Glomerular endothelial cell (primary cell): ENCODE measurements around the gene ANKMY1. TPM values are rescaled to one million over a fixed set of nuclear protein-coding genes. Genes with fewer than 3 reads are reported as not detected.

Experiments used
- DNase-seq: peaks from one replicate; pipeline ENCODE4 v3.0.0-alpha.2; 2011; ENCODE audit warnings: low read depth, low spot score; ENCODE audit errors: extremely low read depth
- total RNA-seq: library from RNA; depleted of rRNA; stranded (reverse); fragments of >200 nt; gene quantifications from 2 replicates; pipeline ENCODE4 v1.2.3, GENCODE V29; 2015

The ANKMY1 gene
- total RNA-seq, 1 donor from 2014 or later = 8.3 TPM

DNA sequence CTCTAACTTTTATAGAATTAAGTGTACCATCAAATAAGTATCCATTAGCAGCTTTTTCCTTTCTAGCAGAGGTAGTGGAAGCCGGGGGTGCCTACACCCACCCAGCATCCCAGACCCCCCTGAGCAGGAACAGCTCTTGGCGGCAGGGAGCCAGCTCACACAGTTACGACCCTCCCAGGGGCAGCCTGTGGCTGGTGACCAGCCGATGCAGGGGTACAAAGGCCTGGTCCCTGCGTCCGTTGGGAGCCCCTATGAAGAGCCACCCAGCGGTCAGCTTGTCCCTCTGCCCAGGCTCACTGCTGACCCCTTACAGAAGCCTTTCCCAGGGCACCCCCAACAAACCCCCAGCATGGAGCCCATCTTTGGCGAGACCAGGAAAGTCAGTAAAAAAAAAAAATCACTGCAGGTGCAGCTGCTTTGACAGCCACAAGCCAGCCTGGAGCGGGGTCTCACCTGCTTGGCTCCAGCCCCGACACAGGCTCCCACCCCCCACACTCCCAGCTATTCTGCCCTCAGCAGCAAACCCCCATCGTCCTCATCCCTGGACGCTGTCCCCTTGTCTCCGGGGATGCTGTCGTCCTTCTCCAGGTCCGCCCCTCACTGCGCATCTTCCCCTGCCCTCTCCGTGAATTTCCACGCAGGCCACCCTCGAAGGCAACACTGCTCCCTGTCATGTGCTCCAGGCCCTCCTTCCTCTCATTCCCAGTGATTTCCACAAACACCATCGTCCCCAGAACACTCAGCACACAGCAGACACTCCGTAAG is 79.3 kb downstream of the ANKMY1 start:
- DNase-seq = no peak

DNA sequence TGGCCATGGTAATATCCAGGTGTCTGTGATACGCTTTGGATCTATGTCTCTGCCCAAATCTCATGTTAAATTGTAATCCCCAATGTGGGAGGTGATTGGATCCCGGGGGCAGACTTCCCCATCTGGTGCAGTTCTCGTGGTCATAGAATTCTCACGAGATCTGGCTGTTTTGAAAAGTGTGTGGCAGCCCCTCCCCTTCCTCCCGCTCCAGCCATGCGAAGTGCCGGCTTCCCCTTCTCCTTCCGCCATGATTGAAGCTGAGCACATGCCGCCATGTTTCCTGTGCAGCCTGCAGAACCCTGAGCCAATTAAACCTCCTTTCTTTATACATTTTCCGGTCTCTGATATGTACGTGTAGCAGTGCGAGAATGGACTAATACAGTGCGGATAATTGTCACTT is 79.9 kb downstream of the ANKMY1 start:
- DNase-seq = no peak

DNA sequence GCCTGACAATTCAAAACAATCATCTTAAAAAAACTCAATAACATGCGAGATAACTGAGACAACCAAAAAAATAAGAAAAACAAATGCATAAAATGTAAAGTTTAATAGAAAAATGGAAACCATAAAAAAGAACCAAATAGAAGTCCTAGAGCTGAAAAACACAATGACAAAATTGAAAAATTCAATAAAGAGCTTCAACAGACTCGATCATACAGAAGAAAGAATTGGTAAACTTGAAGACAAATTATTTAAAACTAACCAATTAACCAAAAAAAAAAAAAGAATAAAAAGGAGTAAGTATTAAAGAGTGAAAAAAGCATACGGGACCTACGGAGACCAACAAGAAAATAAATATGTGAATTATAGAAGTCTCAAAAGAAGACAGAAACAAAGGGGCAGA is 84.6 kb downstream of the ANKMY1 start:
- no peak for DNase-seq

DNA sequence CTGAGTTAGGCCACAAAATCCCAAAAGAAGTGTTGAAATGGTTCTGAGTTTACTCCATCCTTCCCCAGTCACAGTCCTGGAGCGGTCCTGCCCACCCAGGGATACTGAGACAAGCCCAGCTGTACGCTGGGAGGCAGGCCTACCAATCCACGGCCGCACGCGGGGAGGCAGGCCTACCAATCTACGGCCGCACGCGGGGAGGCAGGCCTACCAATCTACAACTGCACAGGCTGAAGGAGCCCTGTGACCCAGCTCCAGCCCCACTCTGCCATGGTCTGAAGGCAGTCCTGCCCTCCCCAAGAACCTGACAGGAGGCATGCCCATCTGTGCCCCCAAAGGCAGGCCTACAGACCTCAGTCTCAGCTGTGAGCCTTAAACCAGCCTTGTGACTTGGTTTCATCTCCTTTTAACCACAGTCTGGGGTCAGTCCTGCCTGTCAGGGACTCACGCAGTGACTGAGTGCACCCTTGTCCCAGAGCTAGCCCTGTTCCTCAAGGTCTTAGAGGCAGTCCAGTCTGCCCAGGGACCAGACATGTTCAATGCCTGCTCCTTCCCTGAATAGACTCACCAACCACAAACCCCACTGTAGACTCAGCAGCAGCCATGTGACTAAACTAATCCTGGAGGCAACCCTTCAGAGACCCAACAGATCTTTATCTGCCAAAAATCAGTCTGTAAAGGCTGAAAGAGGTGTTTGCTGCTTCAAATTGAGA is 85.6 kb downstream of the ANKMY1 start:
- DNase-seq = no peak

DNA sequence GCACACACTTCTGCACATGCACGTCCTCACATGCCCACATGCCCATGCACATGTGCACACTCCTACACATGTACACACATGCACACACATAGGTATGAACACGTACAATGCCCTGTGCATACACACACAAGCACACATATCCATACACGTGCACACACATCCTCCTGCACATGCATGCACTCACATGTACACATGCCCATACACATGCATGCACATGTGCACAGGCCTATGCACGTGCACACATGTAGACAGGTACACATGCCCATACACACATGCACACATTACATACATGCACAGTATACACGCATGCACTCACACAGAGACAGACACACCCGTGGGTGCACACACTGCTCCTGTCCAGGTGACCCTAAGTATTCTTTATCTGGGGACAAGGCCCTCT is 88.0 kb downstream of the ANKMY1 start:
- DNase-seq = no peak

DNA sequence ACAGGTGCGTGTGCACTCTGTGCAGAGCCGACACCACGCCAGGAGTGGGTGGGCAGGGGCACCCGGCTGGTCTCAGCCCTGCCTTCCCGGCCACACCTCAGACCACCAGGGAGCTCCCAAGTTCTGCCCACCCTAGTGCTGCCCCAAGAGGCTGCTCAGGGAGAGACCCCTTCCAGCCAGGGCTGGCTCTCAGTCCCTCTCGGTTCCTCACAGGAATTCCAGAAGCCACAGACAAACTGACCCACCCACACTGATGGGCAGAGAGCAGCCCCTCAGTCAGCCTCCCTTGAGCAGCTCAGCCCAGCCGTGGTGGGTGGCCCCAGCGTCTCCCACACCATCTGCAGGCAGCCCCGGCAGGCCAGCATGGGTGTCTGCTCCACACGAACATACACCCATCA is 88.5 kb downstream of the ANKMY1 start:
- no peak for DNase-seq

DNA sequence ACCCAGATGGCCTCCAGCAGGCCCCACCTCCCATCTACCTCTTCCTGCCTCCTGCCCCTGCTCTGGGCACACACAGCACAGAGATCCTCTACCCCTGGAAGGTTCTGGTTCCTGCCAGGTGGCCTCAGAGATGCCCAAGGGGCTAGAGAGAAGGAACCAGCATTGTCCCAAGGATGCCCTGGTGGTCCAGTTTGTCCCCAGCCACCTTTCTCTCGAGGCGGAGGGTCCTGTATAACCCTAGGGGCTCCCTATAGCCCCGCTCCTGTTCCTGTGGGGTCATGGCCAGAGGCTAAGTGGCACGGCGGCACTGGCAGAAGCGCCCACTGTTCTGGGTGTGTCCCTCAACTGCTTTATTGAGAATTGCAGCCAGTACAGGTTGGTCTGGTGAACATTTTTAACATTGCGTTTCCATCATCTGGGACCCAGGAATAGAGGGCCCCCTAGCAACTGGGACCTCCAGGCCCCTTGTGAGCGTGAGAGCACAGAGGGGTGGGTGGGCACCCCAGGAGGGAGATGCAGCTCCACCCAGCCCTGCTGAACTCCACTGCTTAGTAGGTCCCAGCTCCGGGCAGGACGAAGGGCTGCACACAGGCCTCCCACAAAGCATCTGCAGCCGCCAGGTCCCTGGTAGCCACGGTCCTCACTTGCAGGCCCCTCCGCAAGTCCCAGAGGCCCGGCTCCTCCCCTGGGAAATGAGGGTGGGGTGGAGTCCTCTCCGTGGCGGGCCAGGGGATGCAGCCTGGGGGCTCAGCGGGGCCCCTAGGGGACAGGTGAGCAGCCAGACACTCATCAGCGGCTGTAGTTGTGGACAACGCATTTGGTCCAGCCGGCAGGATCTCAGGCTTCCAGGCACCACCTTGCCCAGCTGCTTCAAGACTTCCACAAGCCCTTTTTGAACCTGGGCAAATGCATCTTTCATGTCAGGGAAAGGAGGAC is 89.2 kb downstream of the ANKMY1 start:
- no peak for DNase-seq

DNA sequence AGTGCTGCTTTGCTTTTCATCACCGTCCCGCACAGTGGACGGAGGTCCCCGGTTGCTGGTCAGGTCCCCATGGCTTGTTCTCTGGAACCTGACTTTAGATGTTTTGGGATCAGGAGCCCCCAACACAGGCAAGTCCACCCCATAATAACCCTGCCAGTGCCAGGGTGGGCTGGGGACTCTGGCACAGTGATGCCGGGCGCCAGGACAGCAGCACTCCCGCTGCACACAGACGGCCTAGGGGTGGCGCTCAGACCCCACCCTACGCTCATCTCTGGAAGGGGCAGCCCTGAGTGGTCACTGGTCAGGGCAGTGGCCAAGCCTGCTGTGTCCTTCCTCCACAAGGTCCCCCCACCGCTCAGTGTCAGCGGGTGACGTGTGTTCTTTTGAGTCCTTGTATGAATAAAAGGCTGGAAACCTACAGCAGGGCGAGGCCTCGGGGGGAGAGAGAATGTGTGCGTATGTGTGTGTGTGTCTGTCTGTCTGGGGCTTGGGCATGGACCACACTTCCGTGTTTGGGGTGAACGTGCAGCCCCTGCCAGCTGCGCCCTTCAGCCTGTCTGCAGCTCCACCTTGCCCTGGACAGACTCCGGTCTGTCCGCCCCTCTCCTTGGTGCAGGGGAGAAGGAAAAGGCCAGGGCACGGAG is 90.0 kb downstream of the ANKMY1 start:
- DNase-seq = no peak

DNA sequence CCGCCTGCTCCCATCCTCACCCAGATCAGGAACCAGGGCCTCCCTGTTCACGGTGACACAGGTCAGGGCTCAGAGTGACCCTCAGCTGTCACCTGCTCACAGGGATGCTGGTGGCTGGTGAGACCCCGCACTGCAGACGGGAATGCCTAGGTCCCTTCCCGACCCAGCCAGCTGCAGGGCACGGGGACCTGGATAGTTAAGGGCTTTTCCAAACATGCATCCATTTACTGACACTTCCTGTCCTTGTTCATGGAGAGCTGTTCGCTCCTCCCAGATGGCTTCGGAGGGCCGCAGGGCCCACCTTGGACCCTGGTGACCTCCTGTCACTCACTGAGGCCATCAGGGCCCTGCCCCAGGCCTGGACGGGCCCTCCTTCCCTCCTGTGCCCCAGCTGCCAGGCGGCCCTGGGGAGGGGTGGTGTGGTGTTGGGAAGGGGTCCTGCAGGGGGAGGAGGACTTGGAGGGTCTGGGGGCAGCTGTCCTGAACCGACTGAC is 90.6 kb downstream of the ANKMY1 start:
- no peak for DNase-seq

DNA sequence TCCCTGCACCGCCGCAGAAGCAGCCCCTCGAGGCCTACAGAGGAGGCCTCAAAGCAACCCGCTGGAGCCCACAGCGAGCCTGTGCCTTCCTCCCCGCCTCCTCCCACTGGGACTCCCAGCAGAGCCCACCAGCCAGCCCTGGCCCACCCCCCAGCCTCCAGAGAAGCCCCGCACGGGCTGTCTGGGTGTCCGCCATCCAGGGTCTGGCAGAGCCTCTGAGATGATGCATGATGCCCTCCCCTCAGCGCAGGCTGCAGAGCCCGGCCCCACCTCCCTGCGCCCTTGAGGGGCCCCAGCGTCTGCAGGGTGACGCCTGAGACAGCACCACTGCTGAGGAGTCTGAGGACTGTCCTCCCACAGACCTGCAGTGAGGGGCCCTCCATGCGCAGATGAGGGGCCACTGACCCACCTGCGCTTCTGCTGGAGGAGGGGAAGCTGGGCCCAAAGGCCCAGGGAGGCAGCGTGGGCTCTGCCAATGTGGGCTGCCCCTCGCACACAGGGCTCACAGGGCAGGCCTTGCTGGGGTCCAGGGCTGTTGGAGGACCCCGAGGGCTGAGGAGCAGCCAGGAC is 91.1 kb downstream of the ANKMY1 start:
- no peak for DNase-seq

DNA sequence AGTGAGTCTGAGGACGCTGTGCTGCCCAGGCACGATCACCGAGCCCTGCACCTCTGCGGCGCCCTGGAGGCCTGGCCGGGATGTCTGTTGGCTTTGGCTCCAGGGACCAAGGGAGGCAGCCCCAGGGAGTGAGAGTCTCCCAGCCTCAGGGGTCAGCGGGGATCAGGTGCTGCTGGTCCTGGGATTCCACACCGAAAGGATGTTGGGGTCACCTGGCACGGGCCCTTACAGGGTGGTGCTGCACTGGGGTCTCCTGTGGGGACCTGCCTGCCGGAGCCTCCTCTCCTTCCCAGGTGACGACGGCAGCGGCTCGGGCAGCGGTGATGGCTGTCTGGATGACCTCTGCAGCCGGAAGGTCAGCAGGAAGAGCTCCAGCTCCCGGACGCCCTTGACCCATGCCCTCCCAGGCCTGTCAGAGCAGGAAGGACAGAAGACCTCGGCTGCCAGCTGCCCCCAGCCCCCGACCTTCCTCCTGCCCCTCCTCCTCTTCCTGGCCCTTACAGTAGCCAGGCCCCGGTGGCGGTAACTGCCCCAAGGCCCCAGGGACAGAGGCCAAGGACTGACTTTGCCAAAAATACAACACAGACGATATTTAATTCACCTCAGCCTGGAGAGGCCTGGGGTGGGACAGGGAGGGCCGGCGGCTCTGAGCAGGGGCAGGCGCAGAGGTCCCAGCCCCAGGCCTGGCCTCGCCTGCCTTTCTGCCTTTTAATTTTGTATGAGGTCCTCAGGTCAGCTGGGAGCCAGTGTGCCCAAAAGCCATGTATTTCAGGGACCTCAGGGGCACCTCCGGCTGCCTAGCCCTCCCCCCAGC is 91.8 kb downstream of the ANKMY1 start:
- DNase-seq = no peak

DNA sequence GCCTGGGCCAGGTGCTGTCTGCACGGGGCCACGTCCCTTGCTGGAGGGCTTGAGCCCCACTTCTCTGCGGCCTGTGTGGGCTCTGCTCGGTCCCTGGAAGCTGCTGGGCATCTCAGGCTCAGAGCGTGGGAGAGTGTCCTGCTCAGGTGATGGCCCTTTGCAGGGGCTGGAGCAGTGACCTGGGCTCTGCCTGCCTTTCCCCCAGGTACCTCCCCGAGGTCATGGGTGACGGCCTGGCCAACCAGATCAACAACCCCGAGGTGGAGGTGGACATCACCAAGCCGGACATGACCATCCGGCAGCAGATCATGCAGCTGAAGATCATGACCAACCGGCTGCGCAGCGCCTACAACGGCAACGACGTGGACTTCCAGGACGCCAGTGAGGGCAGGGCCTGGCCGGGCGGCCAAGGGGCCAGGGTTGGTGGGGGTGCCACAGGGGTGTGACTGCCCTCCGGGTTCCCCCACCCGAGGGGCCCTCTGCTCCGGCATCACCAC is 92.5 kb downstream of the ANKMY1 start:
- DNase-seq = no peak

DNA sequence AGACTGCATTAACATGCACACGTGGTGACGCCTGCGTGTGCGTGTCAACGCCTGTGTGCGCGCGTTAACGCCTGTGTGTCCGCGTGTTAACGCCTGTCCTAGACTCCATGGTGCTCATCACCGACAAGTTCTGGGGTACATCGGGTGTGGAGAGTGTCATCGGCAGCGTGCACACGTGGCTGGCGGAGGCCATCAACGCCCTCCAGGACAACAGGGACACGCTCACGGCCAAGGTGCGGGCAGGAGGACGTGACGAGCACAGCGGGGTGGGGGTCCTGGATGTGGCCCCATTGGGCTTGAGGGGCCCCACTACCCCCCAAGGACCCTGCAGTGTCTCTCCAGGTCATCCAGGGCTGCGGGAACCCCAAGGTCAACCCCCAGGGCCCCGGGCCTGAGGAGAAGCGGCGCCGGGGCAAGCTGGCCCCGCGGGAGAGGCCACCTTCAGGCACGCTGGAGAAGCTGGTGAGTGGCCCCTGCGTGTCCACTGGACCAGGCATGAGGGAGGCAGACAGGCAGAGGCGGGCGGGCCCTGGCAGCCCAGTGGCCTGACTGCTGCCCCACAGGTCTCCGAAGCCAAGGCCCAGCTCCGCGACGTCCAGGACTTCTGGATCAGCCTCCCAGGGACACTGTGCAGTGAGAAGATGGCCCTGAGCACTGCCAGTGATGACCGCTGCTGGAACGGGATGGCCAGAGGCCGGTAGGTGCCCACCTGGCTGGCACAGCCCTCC is 93.1 kb downstream of the ANKMY1 start:
- no peak for DNase-seq

DNA sequence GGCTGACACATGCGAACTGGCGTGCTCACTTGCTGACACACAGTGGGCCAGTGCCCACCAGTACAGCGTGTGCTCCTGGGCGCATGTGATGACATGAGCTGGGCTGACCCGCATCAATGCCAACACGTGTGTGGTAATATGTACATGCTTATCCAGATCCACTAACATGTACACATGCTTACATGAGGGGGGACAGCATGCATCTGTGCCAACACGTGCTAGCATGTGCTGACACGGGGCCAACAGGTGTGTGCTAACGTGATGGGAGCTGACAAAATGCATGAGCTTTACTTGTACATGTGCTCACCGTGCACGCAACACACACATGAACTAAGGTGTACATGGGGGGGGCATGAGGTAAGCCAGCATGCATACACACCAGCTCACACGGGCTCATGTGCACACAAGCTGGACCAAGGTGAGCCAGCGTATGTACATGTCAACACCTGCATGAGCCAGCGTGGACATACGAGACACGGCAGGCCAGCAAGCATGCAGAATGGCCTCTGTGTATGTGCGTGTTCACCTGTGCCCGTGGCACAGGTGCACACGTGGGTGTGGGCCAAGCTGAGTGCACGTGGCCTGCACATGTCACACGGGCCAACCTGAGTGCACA is 93.8 kb downstream of the ANKMY1 start:
- DNase-seq = no peak

DNA sequence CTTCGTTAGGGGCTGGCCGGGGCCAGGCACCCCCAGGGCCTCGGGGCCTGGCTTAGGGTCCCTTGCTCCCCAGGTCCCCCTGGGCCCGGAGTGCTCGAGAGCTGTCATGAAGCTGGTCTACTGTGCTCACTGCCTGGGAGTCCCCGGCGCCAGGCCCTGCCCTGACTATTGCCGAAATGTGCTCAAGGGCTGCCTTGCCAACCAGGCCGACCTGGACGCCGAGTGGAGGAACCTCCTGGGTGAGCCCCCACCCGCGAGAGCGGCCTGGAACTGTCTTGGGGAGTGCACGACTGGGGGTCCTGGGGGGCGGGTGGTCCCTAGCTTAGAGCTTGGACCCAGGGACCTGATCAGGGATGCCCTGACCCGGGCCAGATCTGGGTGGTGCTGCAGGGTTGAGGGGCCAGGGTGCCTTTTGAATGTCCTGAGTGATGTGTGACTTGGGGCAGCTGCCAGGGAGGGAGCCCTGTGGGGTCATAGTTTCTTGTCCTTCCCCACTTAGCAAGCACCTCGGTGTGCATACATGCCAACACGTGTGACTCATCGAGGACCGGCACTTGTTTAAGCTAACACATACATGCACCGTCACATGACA is 94.4 kb downstream of the ANKMY1 start:
- no peak for DNase-seq

DNA sequence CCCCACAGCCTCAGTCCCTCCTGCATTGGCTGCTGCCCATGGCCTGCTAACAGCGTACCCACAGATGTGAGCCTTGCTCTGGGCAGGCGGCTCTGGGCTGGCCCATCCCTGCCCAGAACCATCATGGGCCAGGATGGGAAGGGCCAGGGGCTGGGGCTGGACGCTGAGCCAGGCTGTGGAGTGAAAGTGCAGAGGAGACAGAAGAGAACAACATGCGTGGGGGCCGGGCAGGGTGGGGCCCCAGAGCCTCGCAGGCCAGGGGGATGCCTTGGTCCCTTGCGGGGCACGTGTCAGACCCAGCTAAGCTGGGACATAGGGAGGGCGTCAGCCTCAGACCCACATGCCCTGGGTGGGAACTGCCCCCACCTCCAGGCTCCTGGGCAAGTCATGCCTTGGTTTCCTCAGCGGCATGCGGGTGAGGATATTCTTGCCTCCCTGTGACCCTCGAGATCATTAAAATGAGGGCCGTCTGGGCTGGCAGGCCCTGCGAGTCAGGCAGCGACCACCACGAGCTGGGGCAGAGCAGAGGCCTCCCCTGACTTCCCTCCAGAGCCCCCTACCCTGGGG is 95.0 kb downstream of the ANKMY1 start:
- no peak for DNase-seq

DNA sequence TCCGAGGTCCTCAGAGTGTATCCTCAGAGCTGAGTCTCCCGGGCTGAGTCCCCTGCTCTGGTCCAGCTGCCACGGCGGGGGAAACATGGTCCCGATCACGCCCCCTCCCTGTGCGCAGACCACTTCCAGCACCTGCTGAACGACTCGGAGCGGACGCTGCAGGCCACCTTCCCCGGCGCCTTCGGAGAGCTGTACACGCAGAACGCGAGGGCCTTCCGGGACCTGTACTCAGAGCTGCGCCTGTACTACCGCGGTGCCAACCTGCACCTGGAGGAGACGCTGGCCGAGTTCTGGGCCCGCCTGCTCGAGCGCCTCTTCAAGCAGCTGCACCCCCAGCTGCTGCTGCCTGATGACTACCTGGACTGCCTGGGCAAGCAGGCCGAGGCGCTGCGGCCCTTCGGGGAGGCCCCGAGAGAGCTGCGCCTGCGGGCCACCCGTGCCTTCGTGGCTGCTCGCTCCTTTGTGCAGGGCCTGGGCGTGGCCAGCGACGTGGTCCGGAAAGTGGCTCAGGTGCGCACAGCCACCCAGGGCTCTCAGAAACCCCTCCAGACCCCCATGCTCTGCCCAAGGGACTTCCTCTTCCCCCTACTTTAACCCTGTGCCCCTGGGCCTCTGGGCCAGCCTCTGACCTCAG is 95.6 kb downstream of the ANKMY1 start:
- DNase-seq = no peak
